Ureter (tissue), 1 donor: Measurements from ENCODE around the gene ZNF853. TPM values are rescaled to one million over a fixed set of nuclear protein-coding genes. Genes with fewer than 3 reads are reported as not detected.
"Not testable (repeated sequence)": the region's sequence is repeated elsewhere in the genome, so short reads cannot be mapped to it uniquely, and the experiment has no call there.

Source experiments
- DNase-seq: peaks from one replicate; pipeline ENCODE4 v3.0.0-alpha.2; 2020; ENCODE audit warnings: low spot score
- total RNA-seq: library from RNA; stranded (reverse); gene quantifications from one replicate; pipeline ENCODE4 v1.2.4, GENCODE V29; 2023
- donor health status: DM: yes; HTN: yes; CAD: no.

Gene ZNF853
- total RNA-seq, 1 donor from 2014 or later: 9.4 TPM

DNA sequence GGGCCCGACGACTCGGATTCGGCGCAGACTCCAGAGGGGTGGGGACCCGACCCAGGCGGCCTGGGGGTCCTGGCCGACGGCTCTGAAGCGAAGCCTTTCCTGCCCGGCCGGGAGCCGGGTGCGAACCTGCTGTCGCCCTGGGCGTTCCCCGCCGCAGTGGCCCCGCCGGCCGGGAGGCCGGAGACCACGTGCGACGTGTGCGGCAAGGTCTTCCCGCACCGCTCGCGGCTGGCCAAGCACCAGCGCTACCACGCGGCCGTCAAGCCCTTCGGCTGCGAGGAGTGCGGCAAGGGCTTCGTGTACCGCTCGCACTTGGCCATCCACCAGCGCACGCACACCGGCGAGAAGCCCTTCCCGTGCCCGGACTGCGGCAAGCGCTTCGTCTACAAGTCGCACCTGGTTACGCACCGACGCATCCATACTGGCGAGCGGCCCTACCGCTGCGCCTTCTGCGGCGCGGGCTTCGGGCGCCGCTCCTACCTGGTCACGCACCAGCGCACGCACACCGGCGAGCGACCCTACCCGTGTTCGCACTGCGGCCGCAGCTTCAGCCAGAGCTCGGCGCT lies 37.1 kb downstream of the ZNF853 start:
- DNase-seq: no peak

DNA sequence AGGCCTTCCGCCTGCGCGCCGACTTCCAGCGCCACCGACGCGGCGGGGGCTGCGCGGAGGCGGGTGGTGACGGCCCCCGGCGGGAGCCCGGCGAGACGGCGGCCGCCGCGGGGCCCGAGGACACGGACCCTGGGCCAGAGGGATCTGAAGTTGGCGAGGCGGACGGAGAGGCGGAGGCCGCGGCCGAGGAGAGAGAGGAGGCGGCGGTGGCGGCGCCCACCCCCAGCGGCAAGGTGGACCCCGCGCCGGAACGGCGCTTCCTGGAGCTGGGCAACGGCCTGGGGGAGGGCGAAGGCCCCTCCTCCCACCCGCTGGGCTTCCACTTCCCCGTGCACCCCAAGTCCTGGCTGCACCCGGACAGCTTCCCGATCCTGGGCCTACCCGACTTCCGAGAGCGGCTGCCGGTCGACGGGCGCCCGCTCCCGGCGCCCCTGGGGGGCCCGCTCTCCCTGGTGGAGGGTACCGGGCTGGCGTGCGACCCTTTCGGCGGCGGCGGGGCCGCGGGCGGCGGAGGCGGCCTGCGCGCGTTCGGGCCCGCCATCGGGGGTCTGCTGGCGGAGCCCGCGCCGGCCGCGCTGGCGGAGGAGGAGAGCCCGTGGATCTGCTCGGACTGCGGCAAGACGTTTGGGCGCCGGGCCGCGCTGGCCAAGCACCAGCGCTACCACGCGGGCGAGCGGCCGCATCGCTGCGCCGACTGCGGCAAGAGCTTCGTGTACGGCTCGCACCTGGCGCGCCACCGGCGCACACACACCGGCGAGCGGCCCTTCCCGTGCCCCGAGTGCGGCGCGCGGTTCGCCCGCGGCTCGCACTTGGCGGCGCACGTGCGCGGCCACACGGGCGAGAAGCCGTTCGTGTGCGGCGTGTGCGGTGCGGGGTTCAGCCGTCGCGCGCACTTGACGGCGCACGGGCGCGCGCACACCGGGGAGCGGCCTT lies 37.9 kb downstream of the ZNF853 start:
- no peak for DNase-seq

DNA sequence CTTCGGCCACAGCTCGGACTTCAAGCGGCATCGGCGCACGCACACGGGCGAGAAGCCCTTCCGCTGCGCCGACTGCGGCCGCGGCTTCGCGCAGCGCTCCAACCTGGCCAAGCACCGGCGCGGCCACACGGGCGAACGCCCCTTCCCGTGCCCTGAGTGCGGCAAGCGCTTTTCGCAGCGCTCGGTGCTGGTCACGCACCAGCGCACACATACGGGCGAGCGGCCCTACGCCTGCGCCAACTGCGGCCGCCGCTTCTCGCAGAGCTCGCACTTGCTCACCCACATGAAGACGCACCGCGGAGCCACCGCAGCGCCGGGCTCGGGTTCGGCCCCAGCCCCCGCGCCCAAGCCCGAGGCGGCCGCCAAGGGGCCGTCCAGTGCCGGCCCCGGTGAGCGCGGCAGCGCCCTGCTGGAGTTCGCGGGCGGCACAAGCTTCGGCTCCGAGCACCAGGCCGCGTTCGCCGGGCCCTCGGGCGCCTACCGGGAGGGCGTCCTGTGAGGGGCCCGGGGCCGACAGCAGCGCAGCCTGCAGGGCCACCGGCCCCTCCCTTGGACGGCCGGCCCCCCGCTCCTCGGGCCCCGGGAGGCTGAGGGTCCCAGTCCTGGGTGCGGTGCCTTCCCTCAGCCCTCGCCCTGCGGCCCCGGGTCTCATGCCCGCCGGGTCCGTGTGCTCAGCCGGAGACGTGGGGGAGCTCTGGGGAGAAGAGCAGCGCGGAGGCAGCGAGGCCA lies 38.9 kb downstream of the ZNF853 start:
- DNase-seq: no peak

DNA sequence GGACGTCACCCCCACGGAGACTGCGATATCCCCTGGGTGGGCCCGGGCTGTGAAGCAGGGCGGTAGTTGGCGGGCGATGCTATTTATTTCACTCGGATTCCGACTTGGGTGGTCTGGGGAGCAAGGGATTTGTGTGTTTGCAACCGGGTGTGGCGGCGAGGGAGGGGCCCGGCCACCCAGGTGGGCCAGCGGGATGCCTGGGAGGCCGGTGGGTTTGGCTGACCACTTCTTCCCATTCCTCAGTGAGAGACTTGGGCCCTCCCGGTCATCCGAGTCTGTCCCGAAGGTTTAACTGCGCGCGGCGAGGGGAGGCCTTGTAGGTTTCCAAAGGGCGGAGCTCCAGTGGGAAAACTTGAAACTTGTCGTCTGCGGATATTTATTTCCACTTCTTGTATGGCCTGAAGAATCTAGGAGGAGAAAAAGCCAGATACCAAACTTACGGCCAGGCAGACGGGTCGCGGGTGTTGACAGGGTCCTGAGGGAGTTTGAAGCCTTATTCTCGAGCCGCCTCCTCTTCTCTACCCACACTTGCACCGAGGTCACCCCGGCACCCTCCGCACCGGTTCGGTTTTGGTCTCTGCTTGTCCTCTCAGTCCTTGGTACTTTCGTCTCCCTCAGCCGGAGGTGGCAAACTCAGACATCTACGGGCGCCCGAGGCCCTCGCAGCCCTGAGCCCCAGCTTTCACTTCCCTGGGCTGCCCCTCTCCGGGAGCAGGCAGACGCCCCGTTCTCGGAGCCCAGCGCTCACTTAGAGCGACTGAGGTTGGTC lies 39.6 kb downstream of the ZNF853 start:
- no peak for DNase-seq

DNA sequence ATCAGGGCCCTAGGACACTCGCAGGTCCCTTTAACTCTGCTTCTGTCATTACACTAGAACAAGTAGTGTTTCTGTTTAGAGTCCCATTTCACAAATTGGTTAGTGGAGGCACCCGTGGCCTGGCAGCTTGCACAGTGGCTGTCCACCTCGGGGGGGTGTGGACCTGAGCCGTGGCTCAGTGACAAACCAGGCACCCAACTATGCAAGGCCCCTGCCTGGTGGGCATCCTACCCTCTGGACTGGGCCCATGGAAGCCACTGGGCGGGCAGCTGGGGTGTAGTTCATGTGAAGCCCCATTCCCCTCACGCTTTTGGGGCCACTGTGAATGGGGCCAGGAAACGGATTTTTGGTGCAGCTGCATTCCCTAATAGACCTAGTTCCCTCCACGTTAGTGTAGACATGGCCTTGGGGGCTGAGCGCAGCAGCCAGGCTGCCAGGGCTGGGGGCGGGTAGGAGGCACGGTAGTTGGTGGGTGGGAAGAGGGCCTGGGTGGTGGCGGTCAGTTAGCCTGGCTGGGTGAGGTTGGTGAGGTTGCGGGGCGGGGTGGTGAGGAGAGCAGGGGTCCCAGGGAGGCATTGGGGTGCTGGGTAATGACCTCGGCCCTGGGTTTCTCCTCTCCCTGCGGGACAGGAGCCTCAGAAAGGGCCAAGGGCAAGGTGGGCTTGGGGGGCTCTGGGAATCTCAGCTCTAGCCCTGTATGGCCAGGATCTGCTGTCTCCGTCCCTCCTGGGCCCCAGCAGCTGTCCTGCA lies 40.4 kb downstream of the ZNF853 start:
- DNase-seq: no peak

DNA sequence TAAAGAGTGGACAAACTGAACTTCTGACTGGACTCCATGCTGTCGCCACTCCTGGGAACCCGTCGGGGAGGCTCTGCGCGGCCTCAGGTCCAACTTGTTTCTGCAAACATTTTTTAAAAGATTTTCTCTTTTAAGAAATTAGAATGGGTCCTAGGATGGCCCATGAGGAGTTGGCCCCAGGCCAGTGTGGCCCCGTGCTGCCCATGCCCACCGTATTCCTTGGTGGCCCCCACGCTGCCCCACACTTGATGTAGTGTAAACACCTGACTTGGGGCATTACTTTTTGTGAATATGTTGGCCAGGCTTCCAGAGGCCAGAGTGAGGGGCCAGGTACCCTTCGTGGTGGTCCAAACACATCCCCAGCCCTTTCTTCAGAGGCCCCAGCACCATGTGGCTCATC lies 41.0 kb downstream of the ZNF853 start:
- no peak for DNase-seq

DNA sequence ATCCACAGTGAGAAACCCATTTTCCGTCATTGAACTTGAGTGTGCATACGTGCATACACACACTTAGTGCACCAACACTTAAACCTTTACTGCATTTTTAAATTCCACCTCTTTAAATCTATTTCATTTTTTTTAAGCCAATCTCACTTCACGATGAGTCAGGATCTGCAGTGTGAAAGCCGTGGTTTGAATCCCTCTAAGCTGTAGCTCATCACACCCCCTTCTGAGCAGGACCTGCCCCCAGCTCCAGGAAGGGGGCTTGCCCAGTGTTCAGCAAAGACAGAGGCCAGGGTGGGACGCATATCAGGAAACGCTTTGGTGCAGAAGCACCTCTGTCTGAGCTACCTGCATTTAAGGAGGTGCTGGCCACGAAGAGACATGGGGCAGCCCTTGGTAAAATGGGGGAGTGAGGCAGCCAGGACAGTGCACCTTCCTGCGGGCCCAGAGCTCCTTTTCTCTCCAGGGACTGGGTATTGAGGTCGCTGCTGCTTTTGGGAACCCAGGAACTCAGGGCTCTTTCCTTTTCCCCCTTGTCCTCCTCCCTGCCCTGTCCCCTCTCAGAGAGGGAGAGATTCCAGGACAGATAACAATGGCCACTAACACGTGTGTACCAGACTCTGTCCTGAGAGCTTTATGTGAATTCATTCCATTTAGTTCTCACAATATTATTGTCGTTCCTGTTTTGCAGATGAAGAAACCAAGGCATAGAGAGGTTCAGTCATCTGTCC lies 43.4 kb downstream of the ZNF853 start:
- DNase-seq: no peak

DNA sequence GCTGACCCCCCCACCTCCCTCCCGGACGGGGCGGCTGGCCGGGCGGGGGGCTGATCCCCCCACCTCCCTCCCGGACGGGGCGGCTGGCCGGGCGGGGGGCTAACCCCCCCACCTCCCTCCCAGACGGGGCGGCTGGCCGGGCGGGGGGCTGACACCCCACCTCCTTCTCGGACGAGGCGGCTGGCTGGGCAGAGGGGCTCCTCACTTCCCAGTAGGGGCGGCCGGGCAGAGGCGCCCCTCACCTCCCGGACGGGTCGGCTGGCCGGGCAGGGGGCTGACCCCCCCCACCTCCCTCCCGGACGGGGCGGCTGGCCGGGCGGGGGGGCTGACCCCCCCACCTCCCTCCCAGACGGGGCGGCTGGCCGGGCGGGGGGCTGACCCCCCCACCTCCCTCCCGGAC lies 55.4 kb downstream of the ZNF853 start:
- DNase-seq: not testable (repeated sequence)

Other genes starting within 250 kb of the ZNF853 start
- 276 TPM for gene RAC1, start 241.1 kb upstream of the ZNF853 start, total RNA-seq
- gene DAGLB, start 167.7 kb upstream of the ZNF853 start, total RNA-seq: 16.8 TPM
- gene KDELR2, start 131.5 kb upstream of the ZNF853 start, total RNA-seq: 143 TPM
- gene GRID2IP, start 64.1 kb upstream of the ZNF853 start, total RNA-seq: 2.6 TPM
- 54.4 TPM for gene ZDHHC4, start 38.2 kb upstream of the ZNF853 start, total RNA-seq
- 38.0 TPM for gene INTS15, start 25.6 kb upstream of the ZNF853 start, total RNA-seq
- 44.7 TPM for gene ZNF316, start 21.7 kb downstream of the ZNF853 start, total RNA-seq
- gene ZNF12, start 91.3 kb downstream of the ZNF853 start, total RNA-seq: 29.0 TPM
- not detected for gene RSPH10B2, start 138.5 kb downstream of the ZNF853 start, total RNA-seq
- gene CCZ1B, start 210.7 kb downstream of the ZNF853 start, total RNA-seq: 84.9 TPM